ENCODE data around the gene CD40LG.

CD40LG gene

GRCh38 chrX:136625246-136625645, 22.7 kb upstream of the CD40LG start:
- no peaks in the 10 kb centered on the region for H3K36me3 ChIP-seq (ENCODE audit: control insufficient read depth, insufficient read depth, low read length)
- no peak overlapping the region for H3K4me3 ChIP-seq (ENCODE audit: extremely low read depth, insufficient read depth, low read length, poor library complexity, severe bottlenecking)
- no peak overlapping the region for H3K27ac ChIP-seq (ENCODE audit: low read depth, low read length, severe bottlenecking)
- 100% methylated on average over 1 of the region's 2 CpGs for WGBS, 2 experiments (ENCODE audit: insufficient coverage in 2 of 2)
- no peaks in the 10 kb centered on the region for H3K4me1 ChIP-seq (ENCODE audit: control insufficient read depth, insufficient read depth, low read length, poor library complexity, severe bottlenecking)
- H3K9me3 ChIP-seq (ENCODE audit: control insufficient read depth, low read length), result no peaks in the 10 kb centered on the region

- H3K27ac ChIP-seq (ENCODE audit: low read depth, low read length, severe bottlenecking), result no peak overlapping the region
- no peaks in the 10 kb centered on the region for H3K9me3 ChIP-seq (ENCODE audit: control insufficient read depth, low read length)
- H3K4me3 ChIP-seq (ENCODE audit: extremely low read depth, insufficient read depth, low read length, poor library complexity, severe bottlenecking), result no peak overlapping the region
- no peaks in the 10 kb centered on the region for H3K4me1 ChIP-seq (ENCODE audit: control insufficient read depth, insufficient read depth, low read length, poor library complexity, severe bottlenecking)
- H3K36me3 ChIP-seq (ENCODE audit: control insufficient read depth, insufficient read depth, low read length), result no peaks in the 10 kb centered on the region
- 100% methylated on average over 1 of the region's 2 CpGs; no CpG with 5 or more reads in 1 of the 2 experiments for WGBS, 2 experiments (ENCODE audit: insufficient coverage in 2 of 2)
These were observed 21.7 kb upstream of the CD40LG start for GRCh38 chrX:136626237-136626636.

- no peaks in the 10 kb centered on the region for H3K9me3 ChIP-seq (ENCODE audit: control insufficient read depth, low read length)
- H3K27ac ChIP-seq (ENCODE audit: low read depth, low read length, severe bottlenecking), result no peak overlapping the region
- WGBS, 2 experiments (ENCODE audit: insufficient coverage in 2 of 2), result no CpG with 5 or more reads among the region's 1 CpG
- H3K4me1 ChIP-seq (ENCODE audit: control insufficient read depth, insufficient read depth, low read length, poor library complexity, severe bottlenecking), result no peaks in the 10 kb centered on the region
- H3K36me3 ChIP-seq (ENCODE audit: control insufficient read depth, insufficient read depth, low read length), result no peaks in the 10 kb centered on the region
- no peak overlapping the region for H3K4me3 ChIP-seq (ENCODE audit: extremely low read depth, insufficient read depth, low read length, poor library complexity, severe bottlenecking)
These were observed 21.1 kb upstream of the CD40LG start for GRCh38 chrX:136626891-136627290.

GRCh38 chrX:136627409-136627808, 20.5 kb upstream of the CD40LG start:
- no peak overlapping the region for H3K4me3 ChIP-seq (ENCODE audit: extremely low read depth, insufficient read depth, low read length, poor library complexity, severe bottlenecking)
- H3K9me3 ChIP-seq (ENCODE audit: control insufficient read depth, low read length), result no peaks in the 10 kb centered on the region
- 92% methylated on average over 2 of the region's 4 CpGs; no CpG with 5 or more reads in 1 of the 2 experiments for WGBS, 2 experiments (ENCODE audit: insufficient coverage in 2 of 2)
- H3K4me1 ChIP-seq (ENCODE audit: control insufficient read depth, insufficient read depth, low read length, poor library complexity, severe bottlenecking), result no peaks in the 10 kb centered on the region
- H3K36me3 ChIP-seq (ENCODE audit: control insufficient read depth, insufficient read depth, low read length), result no peaks in the 10 kb centered on the region
- H3K27ac ChIP-seq (ENCODE audit: low read depth, low read length, severe bottlenecking), result no peak overlapping the region

- H3K4me3 ChIP-seq (ENCODE audit: extremely low read depth, insufficient read depth, low read length, poor library complexity, severe bottlenecking), result no peak overlapping the region
- no peaks in the 10 kb centered on the region for H3K4me1 ChIP-seq (ENCODE audit: control insufficient read depth, insufficient read depth, low read length, poor library complexity, severe bottlenecking)
- WGBS, 2 experiments (ENCODE audit: insufficient coverage in 2 of 2), result 83 to 100% methylated on average over 1 of the region's 6 CpGs
- H3K9me3 ChIP-seq (ENCODE audit: control insufficient read depth, low read length), result no peaks in the 10 kb centered on the region
- no peaks in the 10 kb centered on the region for H3K36me3 ChIP-seq (ENCODE audit: control insufficient read depth, insufficient read depth, low read length)
- H3K27ac ChIP-seq (ENCODE audit: low read depth, low read length, severe bottlenecking), result no peak overlapping the region
These were observed 18.7 kb upstream of the CD40LG start for GRCh38 chrX:136629084-136629750.

GRCh38 chrX:136630881-136631280, 17.1 kb upstream of the CD40LG start:
- Histone ChIP-seq H3K4me1 (ENCODE audit: control insufficient read depth, insufficient read depth, low read length, poor library complexity, severe bottlenecking) (peaks cover 2% of the 10 kb centered on the region), H3K27ac (ENCODE audit: low read depth, low read length, severe bottlenecking) (no peak overlapping the region), H3K36me3 (ENCODE audit: control insufficient read depth, insufficient read depth, low read length) (no peaks in the 10 kb centered on the region), H3K9me3 (ENCODE audit: control insufficient read depth, low read length) (no peaks in the 10 kb centered on the region), H3K4me3 (ENCODE audit: extremely low read depth, insufficient read depth, low read length, poor library complexity, severe bottlenecking) (no peak overlapping the region)
- WGBS, 2 experiments (ENCODE audit: insufficient coverage in 2 of 2), result 100% methylated on average over 1 of the region's 1 CpG; no CpG with 5 or more reads in 1 of the 2 experiments

- H3K36me3 ChIP-seq (ENCODE audit: control insufficient read depth, insufficient read depth, low read length), result no peaks in the 10 kb centered on the region
- no peak overlapping the region for H3K27ac ChIP-seq (ENCODE audit: low read depth, low read length, severe bottlenecking)
- peaks cover 3% of the 10 kb centered on the region for H3K4me1 ChIP-seq (ENCODE audit: control insufficient read depth, insufficient read depth, low read length, poor library complexity, severe bottlenecking)
- WGBS, 2 experiments (ENCODE audit: insufficient coverage in 2 of 2), result 83 to 100% methylated on average over 3 to 4 of the region's 6 CpGs
- no peak overlapping the region for H3K4me3 ChIP-seq (ENCODE audit: extremely low read depth, insufficient read depth, low read length, poor library complexity, severe bottlenecking)
- no peaks in the 10 kb centered on the region for H3K9me3 ChIP-seq (ENCODE audit: control insufficient read depth, low read length)
These were observed 12.7 kb upstream of the CD40LG start for GRCh38 chrX:136635235-136635634.

GRCh38 chrX:136636121-136636520, 11.8 kb upstream of the CD40LG start:
- Histone ChIP-seq H3K4me1 (ENCODE audit: control insufficient read depth, insufficient read depth, low read length, poor library complexity, severe bottlenecking) (peaks cover 3% of the 10 kb centered on the region), H3K36me3 (ENCODE audit: control insufficient read depth, insufficient read depth, low read length) (no peaks in the 10 kb centered on the region), H3K27ac (ENCODE audit: low read depth, low read length, severe bottlenecking) (no peak overlapping the region), H3K4me3 (ENCODE audit: extremely low read depth, insufficient read depth, low read length, poor library complexity, severe bottlenecking) (no peak overlapping the region), H3K9me3 (ENCODE audit: control insufficient read depth, low read length) (no peaks in the 10 kb centered on the region)
- no CpG with 5 or more reads among the region's 3 CpGs for WGBS, 2 experiments (ENCODE audit: insufficient coverage in 2 of 2)

GRCh38 chrX:136639506-136640176, 8.3 kb upstream of the CD40LG start:
- Histone ChIP-seq H3K27ac (ENCODE audit: low read depth, low read length, severe bottlenecking) (no peak overlapping the region), H3K4me3 (ENCODE audit: extremely low read depth, insufficient read depth, low read length, poor library complexity, severe bottlenecking) (no peak overlapping the region), H3K4me1 (ENCODE audit: control insufficient read depth, insufficient read depth, low read length, poor library complexity, severe bottlenecking) (peaks cover 3% of the 10 kb centered on the region), H3K9me3 (ENCODE audit: control insufficient read depth, low read length) (no peaks in the 10 kb centered on the region), H3K36me3 (ENCODE audit: control insufficient read depth, insufficient read depth, low read length) (no peaks in the 10 kb centered on the region)
- WGBS, 2 experiments (ENCODE audit: insufficient coverage in 2 of 2), result 87 to 100% methylated on average over 4 of the region's 8 CpGs

- Histone ChIP-seq H3K27ac (ENCODE audit: low read depth, low read length, severe bottlenecking) (no peak overlapping the region), H3K4me1 (ENCODE audit: control insufficient read depth, insufficient read depth, low read length, poor library complexity, severe bottlenecking) (no peaks in the 10 kb centered on the region), H3K36me3 (ENCODE audit: control insufficient read depth, insufficient read depth, low read length) (no peaks in the 10 kb centered on the region), H3K9me3 (ENCODE audit: control insufficient read depth, low read length) (no peaks in the 10 kb centered on the region), H3K4me3 (ENCODE audit: extremely low read depth, insufficient read depth, low read length, poor library complexity, severe bottlenecking) (no peak overlapping the region)
- WGBS, 2 experiments (ENCODE audit: insufficient coverage in 2 of 2), result no CpG with 5 or more reads among the region's 1 CpG
These were observed 4.7 kb upstream of the CD40LG start for GRCh38 chrX:136643243-136643642.

GRCh38 chrX:136646602-136647239, 1.2 kb upstream of the CD40LG start:
- no peak overlapping the region for H3K4me3 ChIP-seq (ENCODE audit: extremely low read depth, insufficient read depth, low read length, poor library complexity, severe bottlenecking)
- no peaks in the 10 kb centered on the region for H3K4me1 ChIP-seq (ENCODE audit: control insufficient read depth, insufficient read depth, low read length, poor library complexity, severe bottlenecking)
- WGBS, 2 experiments (ENCODE audit: insufficient coverage in 2 of 2), result no CpG with 5 or more reads among the region's 5 CpGs
- no peaks in the 10 kb centered on the region for H3K36me3 ChIP-seq (ENCODE audit: control insufficient read depth, insufficient read depth, low read length)
- no peaks in the 10 kb centered on the region for H3K9me3 ChIP-seq (ENCODE audit: control insufficient read depth, low read length)
- no peak overlapping the region for H3K27ac ChIP-seq (ENCODE audit: low read depth, low read length, severe bottlenecking)

All from mesodermal cell (in vitro differentiated cells).